Measurements from ENCODE around the gene STXBP5.

STXBP5 gene

DNA sequence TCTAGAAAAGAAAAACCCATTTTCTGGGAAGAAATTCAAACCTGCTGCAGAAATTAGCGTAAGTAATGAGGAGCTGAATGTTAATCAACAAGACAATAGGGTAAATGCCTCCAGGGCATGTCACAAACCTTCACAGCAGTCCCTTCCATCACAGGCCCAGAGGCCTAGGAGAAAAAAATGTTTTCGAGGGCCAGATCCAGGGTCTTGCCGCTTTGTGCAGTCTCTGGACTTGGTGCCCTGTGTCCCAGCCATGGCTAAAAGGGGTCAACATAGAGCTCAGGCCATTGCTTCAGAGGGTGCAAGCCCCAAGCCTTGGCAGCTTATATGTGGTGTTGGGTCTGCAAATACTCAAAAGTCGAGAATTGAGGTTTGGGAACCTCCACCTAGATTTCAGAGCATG lies 99.8 kb downstream of the STXBP5 start:
- Histone ChIP-seq H4K20me1 (ENCODE audit: insufficient read depth, low read length) (no peaks in the 10 kb centered on the region), H3K4me1 (ENCODE audit: low read length) (no peaks in the 10 kb centered on the region), H3F3A (ENCODE audit: insufficient read depth, low read length) (no peaks in the 10 kb centered on the region), H3K27ac (ENCODE audit: low read length) (no peak overlapping the region), H3K36me3 (replicated peaks; ENCODE audit: insufficient read depth, low read length) (no peaks in the 10 kb centered on the region), H2AFZ (ENCODE audit: low read length) (no peak overlapping the region), H3K9me2 (replicated peaks; ENCODE audit: insufficient read depth, low read length) (no peaks in the 10 kb centered on the region), H3K9me3 (replicated peaks; ENCODE audit: insufficient read depth, low read length) (no peaks in the 10 kb centered on the region), H3K4me2 (ENCODE audit: low read depth, low read length) (no peak overlapping the region), H3K27me3 (replicated peaks; ENCODE audit: insufficient read depth, low read length) (no peaks in the 10 kb centered on the region), H3K79me2 (ENCODE audit: low read length) (no peaks in the 10 kb centered on the region), H3K4me3 (ENCODE audit: low read length) (no peak overlapping the region), H3K9ac (ENCODE audit: low read length) (no peak overlapping the region)
- no peak for TF ChIP-seq EZH2 (optimal IDR thresholded peaks at IDR 0.05; ENCODE audit: low read depth, low read length)
- TF ChIP-seq, protein P1, sequence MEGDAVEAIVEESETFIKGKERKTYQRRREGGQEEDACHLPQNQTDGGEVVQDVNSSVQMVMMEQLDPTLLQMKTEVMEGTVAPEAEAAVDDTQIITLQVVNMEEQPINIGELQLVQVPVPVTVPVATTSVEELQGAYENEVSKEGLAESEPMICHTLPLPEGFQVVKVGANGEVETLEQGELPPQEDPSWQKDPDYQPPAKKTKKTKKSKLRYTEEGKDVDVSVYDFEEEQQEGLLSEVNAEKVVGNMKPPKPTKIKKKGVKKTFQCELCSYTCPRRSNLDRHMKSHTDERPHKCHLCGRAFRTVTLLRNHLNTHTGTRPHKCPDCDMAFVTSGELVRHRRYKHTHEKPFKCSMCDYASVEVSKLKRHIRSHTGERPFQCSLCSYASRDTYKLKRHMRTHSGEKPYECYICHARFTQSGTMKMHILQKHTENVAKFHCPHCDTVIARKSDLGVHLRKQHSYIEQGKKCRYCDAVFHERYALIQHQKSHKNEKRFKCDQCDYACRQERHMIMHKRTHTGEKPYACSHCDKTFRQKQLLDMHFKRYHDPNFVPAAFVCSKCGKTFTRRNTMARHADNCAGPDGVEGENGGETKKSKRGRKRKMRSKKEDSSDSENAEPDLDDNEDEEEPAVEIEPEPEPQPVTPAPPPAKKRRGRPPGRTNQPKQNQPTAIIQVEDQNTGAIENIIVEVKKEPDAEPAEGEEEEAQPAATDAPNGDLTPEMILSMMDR (IDR thresholded peaks at IDR 0.05; ENCODE audit: low read length), result no peak
- TF ChIP-seq EZH2phosphoT487 (IDR thresholded peaks at IDR 0.05; ENCODE audit: low read length), result no peak
- no peak for DNase-seq

DNA sequence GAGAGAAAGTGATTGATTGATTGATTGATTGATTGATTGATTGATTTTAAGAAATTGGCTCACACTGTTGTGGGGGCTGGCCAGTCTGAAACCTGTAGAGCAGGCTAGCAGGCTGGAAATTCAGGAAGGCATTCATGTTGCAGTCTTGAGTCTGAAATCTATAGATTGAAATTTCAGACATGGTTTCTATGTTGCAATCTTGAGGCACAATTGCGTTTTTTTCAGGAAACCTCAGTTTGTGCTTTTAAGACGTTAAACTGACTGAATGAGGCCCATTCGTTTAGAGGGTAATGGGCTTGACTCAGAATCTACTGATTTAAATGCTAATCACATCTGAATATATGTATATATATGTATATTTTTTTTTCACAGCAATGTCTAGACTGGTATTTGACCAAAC lies 106.3 kb downstream of the STXBP5 start:
- Histone ChIP-seq H3K4me3 (ENCODE audit: low read length) (no peak overlapping the region), H3K9ac (ENCODE audit: low read length) (no peak overlapping the region), H3K27me3 (replicated peaks; ENCODE audit: insufficient read depth, low read length) (no peaks in the 10 kb centered on the region), H3K4me1 (ENCODE audit: low read length) (no peaks in the 10 kb centered on the region), H3K79me2 (ENCODE audit: low read length) (no peaks in the 10 kb centered on the region), H2AFZ (ENCODE audit: low read length) (no peak overlapping the region), H3F3A (ENCODE audit: insufficient read depth, low read length) (no peaks in the 10 kb centered on the region), H3K27ac (ENCODE audit: low read length) (no peak overlapping the region), H4K20me1 (ENCODE audit: insufficient read depth, low read length) (no peaks in the 10 kb centered on the region), H3K9me3 (replicated peaks; ENCODE audit: insufficient read depth, low read length) (no peaks in the 10 kb centered on the region), H3K9me2 (replicated peaks; ENCODE audit: insufficient read depth, low read length) (no peaks in the 10 kb centered on the region), H3K4me2 (ENCODE audit: low read depth, low read length) (no peak overlapping the region), H3K36me3 (replicated peaks; ENCODE audit: insufficient read depth, low read length) (no peaks in the 10 kb centered on the region)
- no peak for DNase-seq
- TF ChIP-seq, protein P1 (IDR thresholded peaks at IDR 0.05; ENCODE audit: low read length), result no peak
- TF ChIP-seq EZH2 (optimal IDR thresholded peaks at IDR 0.05; ENCODE audit: low read depth, low read length) (no peak), EZH2phosphoT487 (IDR thresholded peaks at IDR 0.05; ENCODE audit: low read length) (no peak)

DNA sequence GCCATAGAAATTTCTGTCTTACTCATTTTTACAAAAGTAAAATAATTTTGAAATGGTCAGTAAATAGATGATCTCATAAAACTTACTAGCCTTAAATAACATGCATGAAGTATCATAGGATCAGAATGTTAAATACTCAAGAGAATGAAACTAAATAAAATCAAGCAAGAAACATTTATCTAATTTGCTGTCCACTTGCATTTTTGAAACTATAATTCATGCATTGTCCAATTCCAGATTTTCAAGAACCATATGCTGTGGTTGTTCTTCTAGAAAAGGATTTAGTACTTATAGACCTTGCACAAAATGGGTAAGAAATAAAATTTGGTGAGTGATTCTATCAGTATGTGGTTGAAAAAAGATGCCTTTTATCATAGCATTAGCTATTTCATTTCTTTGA lies 107.0 kb downstream of the STXBP5 start:
- no peaks in the 10 kb centered on the region for H3K9me3 ChIP-seq (replicated peaks; ENCODE audit: insufficient read depth, low read length)
- no peak overlapping the region for H3K4me3 ChIP-seq (ENCODE audit: low read length)
- no peaks in the 10 kb centered on the region for H3K36me3 ChIP-seq (replicated peaks; ENCODE audit: insufficient read depth, low read length)
- DNase-seq, result no peak
- H3K4me2 ChIP-seq (ENCODE audit: low read depth, low read length), result no peak overlapping the region
- no peaks in the 10 kb centered on the region for H3K27me3 ChIP-seq (replicated peaks; ENCODE audit: insufficient read depth, low read length)
- no peak for TF ChIP-seq EZH2 (optimal IDR thresholded peaks at IDR 0.05; ENCODE audit: low read depth, low read length)
- TF ChIP-seq, protein P1 (IDR thresholded peaks at IDR 0.05; ENCODE audit: low read length), result no peak
- TF ChIP-seq EZH2phosphoT487 (IDR thresholded peaks at IDR 0.05; ENCODE audit: low read length), result no peak
- no peaks in the 10 kb centered on the region for H3K79me2 ChIP-seq (ENCODE audit: low read length)
- H3K9ac ChIP-seq (ENCODE audit: low read length), result no peak overlapping the region
- no peak overlapping the region for H2AFZ ChIP-seq (ENCODE audit: low read length)
- no peaks in the 10 kb centered on the region for H3K4me1 ChIP-seq (ENCODE audit: low read length)
- H3K27ac ChIP-seq (ENCODE audit: low read length), result no peak overlapping the region
- H3K9me2 ChIP-seq (replicated peaks; ENCODE audit: insufficient read depth, low read length), result no peaks in the 10 kb centered on the region
- H4K20me1 ChIP-seq (ENCODE audit: insufficient read depth, low read length), result no peaks in the 10 kb centered on the region
- no peaks in the 10 kb centered on the region for H3F3A ChIP-seq (ENCODE audit: insufficient read depth, low read length)

Measured in MM.1S (cell line).